PC-9 (cell line): ENCODE results near the gene MAP6D1.

ENCODE experiments used
- CTCF ChIP-seq: fragments of 200-600 bp; sonication (generic); conservative IDR thresholded peaks from 2 replicates; pipeline ENCODE4 v1.6.1; 2017; ENCODE audit warnings: mixed run types, antibody characterized with exemption, mild to moderate bottlenecking, moderate library complexity
- EZH2 ChIP-seq: fragments of 200-600 bp; sonication (generic); IDR thresholded peaks from 2 replicates; pipeline ENCODE4 v1.8.0; 2017; ENCODE audit warnings: antibody characterized with exemption, low read depth

- TF ChIP-seq CTCF = no peak
- TF ChIP-seq EZH2 = no peak
Observed at GRCh38 chr3:183818706-183819624, 6.4 kb downstream of the MAP6D1 start.
